Keratinocyte (primary cell): ENCODE results near the gene TTLL8. TPM values are rescaled to one million over a fixed set of nuclear protein-coding genes. Genes with fewer than 3 reads are reported as not detected.

Experiments used
- DNase-seq: peaks from one replicate; pipeline ENCODE4 v3.0.0-alpha.2; 2011; ENCODE audit warnings: low read depth, missing footprints, low spot score
- FAIRE-seq: peaks from 2 replicates; lab custom pipeline; 2011; peaks lifted over from hg19 to GRCh38; lab: Jason Lieb, UNC
- H2AFZ ChIP-seq: 2 replicates; pipeline ENCODE4 v1.6.0; 2012; ENCODE audit warnings: low read length, control low read depth, inconsistent platforms; ENCODE audit not compliant: control insufficient read depth
- H3K27ac ChIP-seq: 2 replicates; pipeline ENCODE4 v1.5.1; 2011; ENCODE audit warnings: low read length; ENCODE audit not compliant: control insufficient read depth, insufficient read depth
- H3K27me3 ChIP-seq: 3 replicates; pipeline ENCODE4 v1.6.0; 2011; ENCODE audit warnings: low read length; ENCODE audit not compliant: control insufficient read depth, insufficient read depth; ENCODE audit errors: extremely low read depth
- H3K36me3 ChIP-seq, 2 experiments: 2 replicates in 1 of 2; 3 replicates in 1 of 2; pipeline ENCODE4 v1.5.1; 2011; ENCODE audit warnings: low read length in 2 of 2, mild to moderate bottlenecking in 1 of 2; ENCODE audit not compliant: control insufficient read depth in 2 of 2, insufficient read depth in 2 of 2; ENCODE audit errors: extremely low read depth in 1 of 2
- H3K4me1 ChIP-seq: 3 replicates; pipeline ENCODE4 v1.5.1; 2011; ENCODE audit warnings: low read length; ENCODE audit not compliant: control insufficient read depth, insufficient read depth; ENCODE audit errors: extremely low read depth
- H3K4me2 ChIP-seq: 3 replicates; pipeline ENCODE4 v1.6.0; 2011; ENCODE audit warnings: low read depth, low read length; ENCODE audit not compliant: control insufficient read depth, insufficient read depth; ENCODE audit errors: extremely low read depth
- H3K4me3 ChIP-seq, 3 experiments: fragments of 200-600 bp in 1 of 3; sonication (generic) in 1 of 3; 2 replicates in 2 of 3; 3 replicates in 1 of 3; pipeline ENCODE4 v1.5.1; 2011 to 2016; ENCODE audit warnings: low read length in 3 of 3, mild to moderate bottlenecking in 3 of 3, control low read depth in 2 of 3, inconsistent platforms in 1 of 3, low read depth in 1 of 3, mixed read lengths in 1 of 3, mixed run types in 1 of 3, moderate library complexity in 1 of 3; ENCODE audit not compliant: control insufficient read depth in 2 of 3, insufficient read depth in 2 of 3; ENCODE audit errors: extremely low read depth in 1 of 3
- H3K79me2 ChIP-seq: 2 replicates; pipeline ENCODE4 v1.6.0; 2012; ENCODE audit warnings: low read length; ENCODE audit not compliant: control insufficient read depth, insufficient read depth
- H3K9ac ChIP-seq: 3 replicates; pipeline ENCODE4 v1.6.0; 2011; ENCODE audit warnings: low read length; ENCODE audit not compliant: control insufficient read depth, insufficient read depth; ENCODE audit errors: extremely low read depth
- H3K9me1 ChIP-seq: 3 replicates; pipeline ENCODE4 v1.6.0; 2011; ENCODE audit warnings: low read length; ENCODE audit not compliant: control insufficient read depth, insufficient read depth; ENCODE audit errors: extremely low read depth
- H3K9me3 ChIP-seq: 2 replicates; pipeline ENCODE4 v1.5.1; 2012; ENCODE audit warnings: low read depth, low read length; ENCODE audit not compliant: control insufficient read depth
- H4K20me1 ChIP-seq: 3 replicates; pipeline ENCODE4 v1.6.0; 2011; ENCODE audit warnings: low read length; ENCODE audit not compliant: control insufficient read depth, insufficient read depth; ENCODE audit errors: extremely low read depth
- CTCF ChIP-seq, 3 experiments: IDR thresholded peaks in 1 of 3; conservative IDR thresholded peaks in 1 of 3; optimal IDR thresholded peaks in 1 of 3; 2 replicates in 2 of 3; 3 replicates in 1 of 3; pipeline versions ENCODE3 to v1.5.1; 2011; ENCODE audit warnings: low read length in 3 of 3, mild to moderate bottlenecking in 3 of 3, moderate library complexity in 2 of 3, control low read depth in 1 of 3, inconsistent platforms in 1 of 3; ENCODE audit not compliant: insufficient read depth in 2 of 3; ENCODE audit errors: extremely low read depth in 1 of 3
- EZH2 ChIP-seq: IDR thresholded peaks from one replicate; pipeline ENCODE4 v1.6.1; 2012; ENCODE audit warnings: inconsistent platforms, mild to moderate bottlenecking, low read length, moderate library complexity
- dilution Hi-C: fragments of 300-500 bp; cut with MboI; formaldehyde crosslinking; loops from one replicate; pipeline ENCODE4 v1.7.0; 2020; ENCODE audit warnings: low sequenced_read_pairs; ENCODE audit not compliant: extremely low pct_ligation_motif_present
- polyA plus RNA-seq, 5 experiments: library from polyadenylated mRNA; depleted of rRNA in 3 of 5; stranded (reverse) in 3 of 5; stranded (forward) in 1 of 5; unstranded in 1 of 5; fragments of >200 nt; gene quantifications; 1 replicate in 1 of 5; 2 replicates in 3 of 5; 3 replicates in 1 of 5; pipeline versions ENCODE4 v1.2.1 to v1.2.3, GENCODE V29; 2011 to 2012; ENCODE audit warnings: missing spikeins in 2 of 5, low read depth in 1 of 5, low replicate concordance in 1 of 5

Gene TTLL8
- polyA plus RNA-seq, 1 donor (not counting 4 experiments of a cell fraction or from before 2014, with no cell fraction given), result not detected

- Histone ChIP-seq H3K27me3 (peaks cover 14% of the 10 kb centered on the region), H2AFZ (no peak overlapping the region), H3K4me2 (no peak overlapping the region), H3K4me3 (no peak overlapping the region), H4K20me1 (no peaks in the 10 kb centered on the region), H3K9me3 (no peaks in the 10 kb centered on the region), H3K9me1 (no peaks in the 10 kb centered on the region), H3K9ac (no peak overlapping the region), H3K36me3 (no peaks in the 10 kb centered on the region), H3K27ac (no peak overlapping the region), H3K4me1 (no peaks in the 10 kb centered on the region), H3K79me2 (no peaks in the 10 kb centered on the region)
- DNase-seq, result no peak
- TF ChIP-seq CTCF (optimal IDR thresholded peaks at IDR 0.05 in 1 of 3, IDR thresholded peaks at IDR 0.05 in 1 of 3, conservative IDR thresholded peaks at IDR 0.05 in 1 of 3; ENCODE audit: extremely low read depth in 1 of 3, insufficient read depth in 2 of 3, low read length in 3 of 3), result no peak
- no peak for TF ChIP-seq EZH2
- dilution Hi-C loops, result no loop called here
- FAIRE-seq, result no peak
These were observed 6.4 kb upstream of the TTLL8 start for GRCh38 chr22:50064453-50064852.

GRCh38 chr22:50063589-50064393 is 5.7 kb upstream of the TTLL8 start:
- FAIRE-seq, result no peak
- no peak overlapping the region for H3K27ac ChIP-seq
- no peak overlapping the region for H3K4me2 ChIP-seq
- no peaks in the 10 kb centered on the region for H3K36me3 ChIP-seq
- TF ChIP-seq EZH2, result no peak
- TF ChIP-seq CTCF (optimal IDR thresholded peaks at IDR 0.05 in 1 of 3, IDR thresholded peaks at IDR 0.05 in 1 of 3, conservative IDR thresholded peaks at IDR 0.05 in 1 of 3; ENCODE audit: extremely low read depth in 1 of 3, insufficient read depth in 2 of 3, low read length in 3 of 3), result no peak
- H3K9me1 ChIP-seq, result no peaks in the 10 kb centered on the region
- no peak overlapping the region for H3K4me3 ChIP-seq
- no peaks in the 10 kb centered on the region for H3K4me1 ChIP-seq
- no peak for DNase-seq
- no peaks in the 10 kb centered on the region for H4K20me1 ChIP-seq
- dilution Hi-C loops, result no loop called here
- H3K9ac ChIP-seq, result no peak overlapping the region
- peaks cover 16% of the 10 kb centered on the region for H3K27me3 ChIP-seq
- no peak overlapping the region for H2AFZ ChIP-seq
- H3K79me2 ChIP-seq, result no peaks in the 10 kb centered on the region
- H3K9me3 ChIP-seq, result no peaks in the 10 kb centered on the region
